ENCODE results near the gene ABLIM2.

DNA sequence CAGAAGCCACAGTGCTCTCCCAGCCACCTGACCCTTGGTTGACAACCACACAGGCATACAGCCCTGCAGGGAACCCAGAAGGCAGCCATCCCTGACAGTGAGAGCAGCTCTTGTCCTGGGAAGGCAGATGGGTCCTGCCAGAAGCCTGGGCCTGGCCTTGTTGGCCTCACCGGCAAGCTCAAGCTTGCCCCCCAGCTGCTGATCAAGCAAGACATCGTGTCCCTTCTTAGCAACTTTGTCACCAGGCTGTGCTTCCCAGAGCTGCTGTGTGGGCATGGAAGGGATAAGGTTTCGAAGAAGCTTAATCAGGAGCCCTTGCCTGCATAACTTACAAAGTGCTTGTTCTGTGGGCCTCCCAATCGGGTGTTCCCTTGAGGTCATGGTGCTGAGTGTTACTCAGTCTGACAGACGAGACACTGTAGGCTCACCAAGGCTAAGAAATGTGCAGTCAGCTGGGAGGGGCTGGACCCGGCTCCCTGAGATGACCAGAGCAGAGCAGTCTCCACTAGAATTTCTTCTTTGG lies 6.8 kb upstream of the ABLIM2 start:
- TF ChIP-seq TBX2 (CRISPR knock-in tag; IDR thresholded peaks at IDR 0.05; ENCODE audit: borderline replicate concordance) (no peak), ZNF773 (CRISPR knock-in tag; IDR thresholded peaks at IDR 0.05; ENCODE audit: borderline replicate concordance) (no peak)
- TF ChIP-seq, protein P1, sequence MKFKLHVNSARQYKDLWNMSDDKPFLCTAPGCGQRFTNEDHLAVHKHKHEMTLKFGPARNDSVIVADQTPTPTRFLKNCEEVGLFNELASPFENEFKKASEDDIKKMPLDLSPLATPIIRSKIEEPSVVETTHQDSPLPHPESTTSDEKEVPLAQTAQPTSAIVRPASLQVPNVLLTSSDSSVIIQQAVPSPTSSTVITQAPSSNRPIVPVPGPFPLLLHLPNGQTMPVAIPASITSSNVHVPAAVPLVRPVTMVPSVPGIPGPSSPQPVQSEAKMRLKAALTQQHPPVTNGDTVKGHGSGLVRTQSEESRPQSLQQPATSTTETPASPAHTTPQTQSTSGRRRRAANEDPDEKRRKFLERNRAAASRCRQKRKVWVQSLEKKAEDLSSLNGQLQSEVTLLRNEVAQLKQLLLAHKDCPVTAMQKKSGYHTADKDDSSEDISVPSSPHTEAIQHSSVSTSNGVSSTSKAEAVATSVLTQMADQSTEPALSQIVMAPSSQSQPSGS (CRISPR knock-in tag; IDR thresholded peaks at IDR 0.05) = no peak
- TF ChIP-seq, protein P2, sequence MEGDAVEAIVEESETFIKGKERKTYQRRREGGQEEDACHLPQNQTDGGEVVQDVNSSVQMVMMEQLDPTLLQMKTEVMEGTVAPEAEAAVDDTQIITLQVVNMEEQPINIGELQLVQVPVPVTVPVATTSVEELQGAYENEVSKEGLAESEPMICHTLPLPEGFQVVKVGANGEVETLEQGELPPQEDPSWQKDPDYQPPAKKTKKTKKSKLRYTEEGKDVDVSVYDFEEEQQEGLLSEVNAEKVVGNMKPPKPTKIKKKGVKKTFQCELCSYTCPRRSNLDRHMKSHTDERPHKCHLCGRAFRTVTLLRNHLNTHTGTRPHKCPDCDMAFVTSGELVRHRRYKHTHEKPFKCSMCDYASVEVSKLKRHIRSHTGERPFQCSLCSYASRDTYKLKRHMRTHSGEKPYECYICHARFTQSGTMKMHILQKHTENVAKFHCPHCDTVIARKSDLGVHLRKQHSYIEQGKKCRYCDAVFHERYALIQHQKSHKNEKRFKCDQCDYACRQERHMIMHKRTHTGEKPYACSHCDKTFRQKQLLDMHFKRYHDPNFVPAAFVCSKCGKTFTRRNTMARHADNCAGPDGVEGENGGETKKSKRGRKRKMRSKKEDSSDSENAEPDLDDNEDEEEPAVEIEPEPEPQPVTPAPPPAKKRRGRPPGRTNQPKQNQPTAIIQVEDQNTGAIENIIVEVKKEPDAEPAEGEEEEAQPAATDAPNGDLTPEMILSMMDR (CRISPR knock-in tag; IDR thresholded peaks at IDR 0.05) = no peak

All from HepG2 (cell line).